ENCODE results near the gene CNOT1.

Gene CNOT1

DNA sequence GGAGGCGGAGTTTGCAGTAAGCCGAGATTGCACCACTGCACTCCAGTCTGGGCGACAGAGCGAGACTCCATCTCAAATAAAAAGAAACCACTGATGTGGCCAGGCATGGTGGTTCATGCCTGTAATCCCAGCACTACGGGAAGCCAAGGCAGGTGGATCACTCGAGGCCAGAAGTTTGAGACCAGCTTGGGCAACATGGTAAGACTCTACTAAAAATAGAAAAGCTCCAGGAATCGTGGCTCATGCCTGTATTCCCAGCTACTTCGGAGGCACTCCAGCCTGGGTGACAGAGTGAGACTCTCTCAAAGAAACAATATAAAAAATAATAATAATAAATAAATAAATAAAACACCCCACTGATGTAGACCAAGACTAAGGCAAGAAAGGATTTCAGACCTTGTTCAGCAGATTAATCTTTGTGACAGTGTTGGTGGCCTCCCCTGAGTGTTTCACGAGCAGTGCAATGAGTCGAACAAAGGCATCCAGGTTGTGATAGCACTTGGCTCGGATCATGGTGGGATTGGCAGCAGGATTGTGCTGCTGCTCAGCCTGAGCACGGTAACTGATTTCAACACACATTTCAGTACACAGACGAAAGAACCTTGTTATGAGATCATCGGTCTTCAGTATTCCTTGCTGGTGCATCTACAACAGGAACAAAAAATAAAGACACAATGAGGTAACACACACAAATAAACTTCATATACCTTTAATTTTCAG, 95.7 kb downstream of the CNOT1 start:
- TF ChIP-seq, protein P1, sequence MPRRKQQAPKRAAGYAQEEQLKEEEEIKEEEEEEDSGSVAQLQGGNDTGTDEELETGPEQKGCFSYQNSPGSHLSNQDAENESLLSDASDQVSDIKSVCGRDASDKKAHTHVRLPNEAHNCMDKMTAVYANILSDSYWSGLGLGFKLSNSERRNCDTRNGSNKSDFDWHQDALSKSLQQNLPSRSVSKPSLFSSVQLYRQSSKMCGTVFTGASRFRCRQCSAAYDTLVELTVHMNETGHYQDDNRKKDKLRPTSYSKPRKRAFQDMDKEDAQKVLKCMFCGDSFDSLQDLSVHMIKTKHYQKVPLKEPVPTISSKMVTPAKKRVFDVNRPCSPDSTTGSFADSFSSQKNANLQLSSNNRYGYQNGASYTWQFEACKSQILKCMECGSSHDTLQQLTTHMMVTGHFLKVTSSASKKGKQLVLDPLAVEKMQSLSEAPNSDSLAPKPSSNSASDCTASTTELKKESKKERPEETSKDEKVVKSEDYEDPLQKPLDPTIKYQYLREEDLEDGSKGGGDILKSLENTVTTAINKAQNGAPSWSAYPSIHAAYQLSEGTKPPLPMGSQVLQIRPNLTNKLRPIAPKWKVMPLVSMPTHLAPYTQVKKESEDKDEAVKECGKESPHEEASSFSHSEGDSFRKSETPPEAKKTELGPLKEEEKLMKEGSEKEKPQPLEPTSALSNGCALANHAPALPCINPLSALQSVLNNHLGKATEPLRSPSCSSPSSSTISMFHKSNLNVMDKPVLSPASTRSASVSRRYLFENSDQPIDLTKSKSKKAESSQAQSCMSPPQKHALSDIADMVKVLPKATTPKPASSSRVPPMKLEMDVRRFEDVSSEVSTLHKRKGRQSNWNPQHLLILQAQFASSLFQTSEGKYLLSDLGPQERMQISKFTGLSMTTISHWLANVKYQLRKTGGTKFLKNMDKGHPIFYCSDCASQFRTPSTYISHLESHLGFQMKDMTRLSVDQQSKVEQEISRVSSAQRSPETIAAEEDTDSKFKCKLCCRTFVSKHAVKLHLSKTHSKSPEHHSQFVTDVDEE (CRISPR knock-in tag; IDR thresholded peaks at IDR 0.05) = no peak
- no peak for TF ChIP-seq TCF4 (CRISPR knock-in tag; IDR thresholded peaks at IDR 0.05; ENCODE audit: borderline replicate concordance)
- TF ChIP-seq TOX (CRISPR knock-in tag; IDR thresholded peaks at IDR 0.05; ENCODE audit: borderline replicate concordance) = no peak
- no peak for TF ChIP-seq OSR1 (CRISPR knock-in tag; IDR thresholded peaks at IDR 0.05)
- TF ChIP-seq ARNTL (CRISPR knock-in tag; IDR thresholded peaks at IDR 0.05; ENCODE audit: borderline replicate concordance, low read depth) = no peak
- no peak for TF ChIP-seq PPARA (CRISPR knock-in tag; IDR thresholded peaks at IDR 0.05; ENCODE audit: borderline replicate concordance)

DNA sequence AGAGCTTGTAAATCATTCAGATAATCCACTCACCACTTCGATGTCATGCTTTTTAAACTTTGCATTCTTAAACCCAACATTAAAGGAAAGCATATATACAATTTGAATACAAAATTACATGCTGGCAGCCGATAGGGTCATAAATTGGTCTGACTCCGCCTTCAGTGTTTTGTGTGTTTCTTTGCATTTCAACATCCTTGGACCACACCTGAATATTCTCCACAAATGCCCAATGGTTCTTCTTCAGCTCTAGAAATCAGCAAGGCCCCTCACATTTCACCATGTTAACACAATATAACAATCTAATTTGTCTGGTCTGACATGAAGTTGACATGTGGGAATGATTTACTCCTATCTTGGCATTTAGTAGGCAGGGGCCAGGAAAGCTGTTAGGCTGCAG, 97.2 kb downstream of the CNOT1 start:
- no peak for ATAC-seq
- TF ChIP-seq BACH2 (CRISPR knock-in tag; IDR thresholded peaks at IDR 0.05; ENCODE audit: borderline replicate concordance) = no peak
- no peak for TF ChIP-seq RARB (CRISPR knock-in tag; IDR thresholded peaks at IDR 0.05)
- no peak for TF ChIP-seq ZFP3 (CRISPR knock-in tag; IDR thresholded peaks at IDR 0.05)
- no peak for TF ChIP-seq ISL1 (CRISPR knock-in tag; IDR thresholded peaks at IDR 0.05)
- no peak for TF ChIP-seq TOX (CRISPR knock-in tag; IDR thresholded peaks at IDR 0.05; ENCODE audit: borderline replicate concordance)
- no peak for TF ChIP-seq SNAI2 (CRISPR knock-in tag; IDR thresholded peaks at IDR 0.05)
- TF ChIP-seq ESRRG (CRISPR knock-in tag; IDR thresholded peaks at IDR 0.05) = no peak
- TF ChIP-seq PPARA (CRISPR knock-in tag; IDR thresholded peaks at IDR 0.05; ENCODE audit: borderline replicate concordance) = no peak
- TF ChIP-seq, protein P2, sequence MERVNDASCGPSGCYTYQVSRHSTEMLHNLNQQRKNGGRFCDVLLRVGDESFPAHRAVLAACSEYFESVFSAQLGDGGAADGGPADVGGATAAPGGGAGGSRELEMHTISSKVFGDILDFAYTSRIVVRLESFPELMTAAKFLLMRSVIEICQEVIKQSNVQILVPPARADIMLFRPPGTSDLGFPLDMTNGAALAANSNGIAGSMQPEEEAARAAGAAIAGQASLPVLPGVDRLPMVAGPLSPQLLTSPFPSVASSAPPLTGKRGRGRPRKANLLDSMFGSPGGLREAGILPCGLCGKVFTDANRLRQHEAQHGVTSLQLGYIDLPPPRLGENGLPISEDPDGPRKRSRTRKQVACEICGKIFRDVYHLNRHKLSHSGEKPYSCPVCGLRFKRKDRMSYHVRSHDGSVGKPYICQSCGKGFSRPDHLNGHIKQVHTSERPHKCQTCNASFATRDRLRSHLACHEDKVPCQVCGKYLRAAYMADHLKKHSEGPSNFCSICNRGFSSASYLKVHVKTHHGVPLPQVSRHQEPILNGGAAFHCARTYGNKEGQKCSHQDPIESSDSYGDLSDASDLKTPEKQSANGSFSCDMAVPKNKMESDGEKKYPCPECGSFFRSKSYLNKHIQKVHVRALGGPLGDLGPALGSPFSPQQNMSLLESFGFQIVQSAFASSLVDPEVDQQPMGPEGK (CRISPR knock-in tag; IDR thresholded peaks at IDR 0.05; ENCODE audit: borderline replicate concordance) = no peak
- TF ChIP-seq ZNF565 (CRISPR knock-in tag; conservative IDR thresholded peaks at IDR 0.05; ENCODE audit: low read depth) = no peak
- TF ChIP-seq, protein P3, sequence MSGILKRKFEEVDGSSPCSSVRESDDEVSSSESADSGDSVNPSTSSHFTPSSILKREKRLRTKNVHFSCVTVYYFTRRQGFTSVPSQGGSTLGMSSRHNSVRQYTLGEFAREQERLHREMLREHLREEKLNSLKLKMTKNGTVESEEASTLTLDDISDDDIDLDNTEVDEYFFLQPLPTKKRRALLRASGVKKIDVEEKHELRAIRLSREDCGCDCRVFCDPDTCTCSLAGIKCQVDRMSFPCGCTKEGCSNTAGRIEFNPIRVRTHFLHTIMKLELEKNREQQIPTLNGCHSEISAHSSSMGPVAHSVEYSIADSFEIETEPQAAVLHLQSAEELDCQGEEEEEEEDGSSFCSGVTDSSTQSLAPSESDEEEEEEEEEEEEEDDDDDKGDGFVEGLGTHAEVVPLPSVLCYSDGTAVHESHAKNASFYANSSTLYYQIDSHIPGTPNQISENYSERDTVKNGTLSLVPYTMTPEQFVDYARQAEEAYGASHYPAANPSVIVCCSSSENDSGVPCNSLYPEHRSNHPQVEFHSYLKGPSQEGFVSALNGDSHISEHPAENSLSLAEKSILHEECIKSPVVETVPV (CRISPR knock-in tag; IDR thresholded peaks at IDR 0.05) = no peak
- no peak for TF ChIP-seq ZC3H10 (CRISPR knock-in tag; IDR thresholded peaks at IDR 0.05)
- TF ChIP-seq, protein P4, sequence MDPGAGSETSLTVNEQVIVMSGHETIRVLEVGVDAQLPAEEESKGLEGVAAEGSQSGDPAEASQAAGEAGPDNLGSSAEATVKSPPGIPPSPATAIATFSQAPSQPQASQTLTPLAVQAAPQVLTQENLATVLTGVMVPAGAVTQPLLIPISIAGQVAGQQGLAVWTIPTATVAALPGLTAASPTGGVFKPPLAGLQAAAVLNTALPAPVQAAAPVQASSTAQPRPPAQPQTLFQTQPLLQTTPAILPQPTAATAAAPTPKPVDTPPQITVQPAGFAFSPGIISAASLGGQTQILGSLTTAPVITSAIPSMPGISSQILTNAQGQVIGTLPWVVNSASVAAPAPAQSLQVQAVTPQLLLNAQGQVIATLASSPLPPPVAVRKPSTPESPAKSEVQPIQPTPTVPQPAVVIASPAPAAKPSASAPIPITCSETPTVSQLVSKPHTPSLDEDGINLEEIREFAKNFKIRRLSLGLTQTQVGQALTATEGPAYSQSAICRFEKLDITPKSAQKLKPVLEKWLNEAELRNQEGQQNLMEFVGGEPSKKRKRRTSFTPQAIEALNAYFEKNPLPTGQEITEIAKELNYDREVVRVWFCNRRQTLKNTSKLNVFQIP (CRISPR knock-in tag; IDR thresholded peaks at IDR 0.05; ENCODE audit: borderline replicate concordance, low read depth) = no peak
- no peak for TF ChIP-seq TCF4 (CRISPR knock-in tag; IDR thresholded peaks at IDR 0.05; ENCODE audit: borderline replicate concordance)
- no peak for TF ChIP-seq ZNF70 (CRISPR knock-in tag; IDR thresholded peaks at IDR 0.05)
- TF ChIP-seq ARNTL (CRISPR knock-in tag; IDR thresholded peaks at IDR 0.05; ENCODE audit: borderline replicate concordance, low read depth) = no peak
- no peak for TF ChIP-seq OSR1 (CRISPR knock-in tag; IDR thresholded peaks at IDR 0.05)

More for the DNA sequence above, 95.7 kb downstream of the CNOT1 start:
- ATAC-seq = no peak

DNA sequence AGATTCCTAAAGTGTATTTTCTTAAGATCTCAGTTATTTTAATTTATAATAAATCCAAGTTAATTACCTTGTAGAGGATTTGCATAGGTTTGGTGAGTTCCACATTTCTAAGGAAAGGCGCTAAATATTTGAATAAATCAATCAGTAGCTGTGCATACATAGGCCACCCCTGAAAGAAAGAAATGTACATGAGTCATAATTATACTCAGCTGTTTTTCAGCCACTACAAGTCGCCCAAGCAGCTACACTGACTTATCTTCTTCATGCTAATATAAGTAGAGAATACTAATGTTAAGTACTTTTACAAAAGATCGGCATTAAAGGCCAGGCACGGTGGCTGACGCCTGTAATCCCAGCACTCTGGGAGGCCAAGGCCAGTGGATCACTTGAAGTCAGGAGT, 99.4 kb downstream of the CNOT1 start:
- peak; percentile 59; the same call in 1 of the 3 replicates for ATAC-seq
- TF ChIP-seq CSDC2 (CRISPR knock-in tag; IDR thresholded peaks at IDR 0.05) (no peak), TOX (CRISPR knock-in tag; IDR thresholded peaks at IDR 0.05; ENCODE audit: borderline replicate concordance) (no peak), SNAI2 (CRISPR knock-in tag; IDR thresholded peaks at IDR 0.05) (no peak)
- TF ChIP-seq, protein P5, sequence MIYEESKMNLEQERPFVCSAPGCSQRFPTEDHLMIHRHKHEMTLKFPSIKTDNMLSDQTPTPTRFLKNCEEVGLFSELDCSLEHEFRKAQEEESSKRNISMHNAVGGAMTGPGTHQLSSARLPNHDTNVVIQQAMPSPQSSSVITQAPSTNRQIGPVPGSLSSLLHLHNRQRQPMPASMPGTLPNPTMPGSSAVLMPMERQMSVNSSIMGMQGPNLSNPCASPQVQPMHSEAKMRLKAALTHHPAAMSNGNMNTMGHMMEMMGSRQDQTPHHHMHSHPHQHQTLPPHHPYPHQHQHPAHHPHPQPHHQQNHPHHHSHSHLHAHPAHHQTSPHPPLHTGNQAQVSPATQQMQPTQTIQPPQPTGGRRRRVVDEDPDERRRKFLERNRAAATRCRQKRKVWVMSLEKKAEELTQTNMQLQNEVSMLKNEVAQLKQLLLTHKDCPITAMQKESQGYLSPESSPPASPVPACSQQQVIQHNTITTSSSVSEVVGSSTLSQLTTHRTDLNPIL (CRISPR knock-in tag; IDR thresholded peaks at IDR 0.05; ENCODE audit: low read depth) = no peak
